Measurements from ENCODE around the gene VCAM1. TPM values are rescaled to one million over a fixed set of nuclear protein-coding genes. Genes with fewer than 3 reads are reported as not detected.

VCAM1 gene
- total and polyA plus RNA-seq, 2 experiments from 2014 or later = not detected

DNA sequence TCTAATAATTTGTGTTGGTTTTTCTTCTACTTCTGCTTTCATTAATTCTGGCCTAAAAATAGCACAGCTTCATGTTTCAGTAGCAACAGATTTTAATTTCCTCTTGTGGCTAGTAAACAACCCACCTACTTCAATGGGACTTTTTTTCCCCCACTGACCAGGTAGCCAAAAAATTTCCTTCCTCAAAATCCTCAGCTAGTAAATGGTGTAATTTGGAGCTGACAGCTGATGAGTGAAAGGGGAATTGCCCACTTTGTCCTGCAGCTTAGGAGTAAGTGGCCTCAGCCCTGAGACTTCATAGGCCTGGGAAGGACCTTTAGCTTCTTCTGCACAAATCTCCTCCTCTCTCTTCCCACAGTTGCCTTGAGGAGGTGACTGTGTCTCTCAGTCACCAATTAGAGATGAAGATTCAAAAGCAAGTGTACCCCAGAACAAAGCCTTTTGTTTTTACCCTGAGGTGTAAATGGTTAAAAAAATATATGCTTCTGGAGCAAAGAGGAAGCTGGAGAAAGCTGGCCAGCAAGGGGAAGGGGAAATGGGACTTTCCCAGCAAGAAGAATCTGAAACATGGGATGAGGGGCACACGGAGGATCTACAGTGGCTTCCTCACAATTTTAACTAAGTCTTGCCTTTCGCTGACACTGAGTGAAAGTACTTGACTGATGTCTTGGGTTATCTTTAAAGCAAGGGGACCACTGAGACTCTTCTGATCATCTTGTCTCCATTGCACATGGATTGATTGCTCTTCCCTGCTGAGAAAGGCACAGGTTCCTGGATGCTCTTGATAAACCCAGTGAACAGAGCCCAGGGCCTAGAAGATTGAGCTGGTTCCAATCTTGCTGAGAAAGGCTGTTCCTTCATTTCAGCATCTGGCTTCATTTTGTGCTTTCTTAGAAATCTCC, 35.8 kb upstream of the VCAM1 start (continued):
- TF ChIP-seq ZNF114 (CRISPR knock-in tag; IDR thresholded peaks at IDR 0.05) (no peak), CREB1 (CRISPR knock-in tag; IDR thresholded peaks at IDR 0.05; ENCODE audit: low read depth) (no peak), EZH2phosphoT487 (IDR thresholded peaks at IDR 0.05; ENCODE audit: unreplicated experiment) (no peak), STAT1 (IDR thresholded peaks at IDR 0.05; ENCODE audit: unreplicated experiment) (no peak), NANOG (IDR thresholded peaks at IDR 0.05; ENCODE audit: borderline replicate concordance) (no peak), ZNF331 (CRISPR knock-in tag; IDR thresholded peaks at IDR 0.05; ENCODE audit: low read depth) (no peak), POLR2AphosphoS5 (IDR thresholded peaks at IDR 0.05; ENCODE audit: low read depth) (no peak)
- TF ChIP-seq, protein P1, sequence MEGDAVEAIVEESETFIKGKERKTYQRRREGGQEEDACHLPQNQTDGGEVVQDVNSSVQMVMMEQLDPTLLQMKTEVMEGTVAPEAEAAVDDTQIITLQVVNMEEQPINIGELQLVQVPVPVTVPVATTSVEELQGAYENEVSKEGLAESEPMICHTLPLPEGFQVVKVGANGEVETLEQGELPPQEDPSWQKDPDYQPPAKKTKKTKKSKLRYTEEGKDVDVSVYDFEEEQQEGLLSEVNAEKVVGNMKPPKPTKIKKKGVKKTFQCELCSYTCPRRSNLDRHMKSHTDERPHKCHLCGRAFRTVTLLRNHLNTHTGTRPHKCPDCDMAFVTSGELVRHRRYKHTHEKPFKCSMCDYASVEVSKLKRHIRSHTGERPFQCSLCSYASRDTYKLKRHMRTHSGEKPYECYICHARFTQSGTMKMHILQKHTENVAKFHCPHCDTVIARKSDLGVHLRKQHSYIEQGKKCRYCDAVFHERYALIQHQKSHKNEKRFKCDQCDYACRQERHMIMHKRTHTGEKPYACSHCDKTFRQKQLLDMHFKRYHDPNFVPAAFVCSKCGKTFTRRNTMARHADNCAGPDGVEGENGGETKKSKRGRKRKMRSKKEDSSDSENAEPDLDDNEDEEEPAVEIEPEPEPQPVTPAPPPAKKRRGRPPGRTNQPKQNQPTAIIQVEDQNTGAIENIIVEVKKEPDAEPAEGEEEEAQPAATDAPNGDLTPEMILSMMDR (conservative IDR thresholded peaks at IDR 0.05; ENCODE audit: low read depth in 2 of 2) = no peak

DNA sequence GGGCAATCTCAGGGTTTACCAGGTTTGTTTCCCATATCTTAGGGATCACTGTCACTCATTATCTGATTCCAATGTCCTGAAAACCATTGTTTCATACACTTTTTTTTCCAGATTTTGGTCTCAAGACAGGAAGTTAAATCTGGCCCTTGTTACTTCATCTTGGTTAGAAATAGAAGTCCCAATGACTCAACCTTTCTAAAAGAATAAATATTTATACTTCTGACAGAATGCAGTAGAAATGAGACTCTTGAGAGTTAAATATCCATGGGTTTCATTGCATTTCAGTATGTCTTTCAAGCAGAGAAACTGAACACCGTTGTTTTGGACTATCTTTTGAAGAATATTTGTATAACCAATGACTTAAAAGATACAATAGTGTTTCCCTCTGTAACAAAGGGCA, 19.8 kb upstream of the VCAM1 start:
- H3F3A ChIP-seq (replicated peaks; ENCODE audit: low read depth) = no peaks in the 10 kb centered on the region
- H3K9me3 Mint-ChIP-seq = no peaks in the 10 kb centered on the region; the same call in 2 of the 3 replicates
- no peaks in the 10 kb centered on the region for H3K36me3 Mint-ChIP-seq (ENCODE audit: low read depth)
- peaks cover 4% of the 10 kb centered on the region; the same call in 1 of the 2 replicates for H3K9me2 ChIP-seq (ENCODE audit: insufficient read depth)
- no peaks in the 10 kb centered on the region for H3K27me3 ChIP-seq (ENCODE audit: insufficient read depth)
- H3K4me3 Mint-ChIP-seq = no peak overlapping the region
- no peak for ATAC-seq
- TF ChIP-seq STAT1 (IDR thresholded peaks at IDR 0.05; ENCODE audit: unreplicated experiment) = no peak
- no peak for TF ChIP-seq POLR2AphosphoS5 (IDR thresholded peaks at IDR 0.05; ENCODE audit: low read depth)
- no peak for TF ChIP-seq CREB1 (CRISPR knock-in tag; IDR thresholded peaks at IDR 0.05; ENCODE audit: low read depth)
- TF ChIP-seq ZNF331 (CRISPR knock-in tag; IDR thresholded peaks at IDR 0.05; ENCODE audit: low read depth) = no peak
- TF ChIP-seq, protein P1 (conservative IDR thresholded peaks at IDR 0.05; ENCODE audit: low read depth in 2 of 2) = no peak
- no peak for TF ChIP-seq NANOG (IDR thresholded peaks at IDR 0.05; ENCODE audit: borderline replicate concordance)
- no peak for TF ChIP-seq EZH2 (IDR thresholded peaks at IDR 0.05; ENCODE audit: low read depth, unreplicated experiment)
- TF ChIP-seq, protein P2, sequence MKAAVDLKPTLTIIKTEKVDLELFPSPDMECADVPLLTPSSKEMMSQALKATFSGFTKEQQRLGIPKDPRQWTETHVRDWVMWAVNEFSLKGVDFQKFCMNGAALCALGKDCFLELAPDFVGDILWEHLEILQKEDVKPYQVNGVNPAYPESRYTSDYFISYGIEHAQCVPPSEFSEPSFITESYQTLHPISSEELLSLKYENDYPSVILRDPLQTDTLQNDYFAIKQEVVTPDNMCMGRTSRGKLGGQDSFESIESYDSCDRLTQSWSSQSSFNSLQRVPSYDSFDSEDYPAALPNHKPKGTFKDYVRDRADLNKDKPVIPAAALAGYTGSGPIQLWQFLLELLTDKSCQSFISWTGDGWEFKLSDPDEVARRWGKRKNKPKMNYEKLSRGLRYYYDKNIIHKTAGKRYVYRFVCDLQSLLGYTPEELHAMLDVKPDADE (IDR thresholded peaks at IDR 0.05) = no peak
- TF ChIP-seq JUNB (IDR thresholded peaks at IDR 0.05; ENCODE audit: unreplicated experiment) = no peak
- TF ChIP-seq ZNF114 (CRISPR knock-in tag; IDR thresholded peaks at IDR 0.05) = no peak
- no peak for TF ChIP-seq EZH2phosphoT487 (IDR thresholded peaks at IDR 0.05; ENCODE audit: unreplicated experiment)
- no peaks in the 10 kb centered on the region for H3K36me3 ChIP-seq (ENCODE audit: insufficient read depth)
- DNase-seq (ENCODE audit: low spot score) = no peak
- no peaks in the 10 kb centered on the region for H4K20me1 ChIP-seq (replicated peaks; ENCODE audit: insufficient read depth)
- peaks cover 2% of the 10 kb centered on the region for H3K27me3 Mint-ChIP-seq (ENCODE audit: insufficient read depth, low read depth, poor library complexity)
- no peaks in the 10 kb centered on the region for H3K79me2 ChIP-seq (replicated peaks; ENCODE audit: insufficient read depth)
- H3K27ac ChIP-seq (ENCODE audit: low read depth) = no peak overlapping the region
- H3K27ac Mint-ChIP-seq = no peak overlapping the region
- H3K4me1 Mint-ChIP-seq = peaks cover 4% of the 10 kb centered on the region; the same call in 2 of the 3 replicates
- H3K4me3 ChIP-seq = no peak overlapping the region
- H3K4me1 ChIP-seq (ENCODE audit: insufficient read depth) = no peaks in the 10 kb centered on the region
- no peak overlapping the region for H2AFZ ChIP-seq
- H3K4me2 ChIP-seq = no peak overlapping the region
